Mesendoderm (in vitro differentiated cells): ENCODE measurements around the gene FAM118A.
"Not testable (repeated sequence)": the region's sequence is repeated elsewhere in the genome, so short reads cannot be mapped to it uniquely, and the experiment has no call there.

ENCODE experiments used
- DNase-seq: peaks from one replicate; pipeline ENCODE4 v3.0.0; 2013
- H2AK5ac ChIP-seq: 2 replicates; pipeline ENCODE4 v1.6.1; 2013; ENCODE audit warnings: low read length, inconsistent platforms
- H2BK120ac ChIP-seq: 2 replicates; pipeline ENCODE4 v1.6.1; 2013; ENCODE audit warnings: low read depth, mild to moderate bottlenecking, low read length, moderate library complexity, mixed read lengths
- H2BK15ac ChIP-seq: replicated peaks from 2 replicates; pipeline ENCODE4 v1.6.1; 2013; ENCODE audit warnings: low read depth, mild to moderate bottlenecking, moderate library complexity
- H2BK5ac ChIP-seq: 2 replicates; pipeline ENCODE4 v1.6.1; 2013; ENCODE audit warnings: low read length, inconsistent platforms
- H3K18ac ChIP-seq: 2 replicates; pipeline ENCODE4 v1.6.1; 2013; ENCODE audit warnings: mild to moderate bottlenecking, low read length, mixed read lengths
- H3K23ac ChIP-seq: one replicate; pipeline ENCODE4 v1.6.1; 2013; ENCODE audit warnings: low read length
- H3K27ac ChIP-seq: 2 replicates; pipeline ENCODE4 v1.5.1; 2013; ENCODE audit warnings: low read depth, mild to moderate bottlenecking, inconsistent platforms, low read length, moderate library complexity
- H3K27me3 ChIP-seq: 2 replicates; pipeline ENCODE4 v1.6.1; 2013; ENCODE audit warnings: low read length, control low read depth, mild to moderate bottlenecking, inconsistent platforms; ENCODE audit not compliant: insufficient read depth, poor library complexity
- H3K36me3 ChIP-seq: 2 replicates; pipeline ENCODE4 v1.6.1; 2013; ENCODE audit warnings: low read length, inconsistent platforms; ENCODE audit not compliant: control insufficient read depth, insufficient read depth
- H3K4ac ChIP-seq: one replicate; pipeline ENCODE4 v1.6.1; 2013; ENCODE audit warnings: low read depth, mild to moderate bottlenecking, low read length, moderate library complexity
- H3K4me1 ChIP-seq: 2 replicates; pipeline ENCODE4 v1.6.1; 2013; ENCODE audit warnings: low read depth, low read length, inconsistent platforms; ENCODE audit not compliant: control insufficient read depth
- H3K4me2 ChIP-seq: 2 replicates; pipeline ENCODE4 v1.6.1; 2013; ENCODE audit warnings: low read length
- H3K4me3 ChIP-seq: 2 replicates; pipeline ENCODE4 v1.5.1; 2013; ENCODE audit warnings: mild to moderate bottlenecking, low read length
- H3K56ac ChIP-seq: one replicate; pipeline ENCODE4 v1.6.1; 2013; ENCODE audit warnings: low read length
- H3K79me1 ChIP-seq: 2 replicates; pipeline ENCODE4 v1.6.1; 2013; ENCODE audit warnings: low read length, inconsistent platforms
- H3K79me2 ChIP-seq: 2 replicates; pipeline ENCODE4 v1.6.1; 2013; ENCODE audit warnings: mild to moderate bottlenecking, low read length; ENCODE audit not compliant: control insufficient read depth, insufficient read depth
- H3K9ac ChIP-seq: 2 replicates; pipeline ENCODE4 v1.6.1; 2013; ENCODE audit warnings: low read length, inconsistent platforms
- H4K5ac ChIP-seq: one replicate; pipeline ENCODE4 v1.6.1; 2013; ENCODE audit warnings: low read length
- H4K8ac ChIP-seq: one replicate; pipeline ENCODE4 v1.6.1; 2013; ENCODE audit warnings: low read depth, mild to moderate bottlenecking, control low read depth, low read length, moderate library complexity
- WGBS: extraction: QIAGEN DNeasy Blood & Tissue Kit; methylation state at CpG from one replicate; pipeline ENCODE4 v1.1.7; 2013; ENCODE audit warnings: low lambda C conversion rate, missing lambda C conversion rate; ENCODE audit not compliant: insufficient coverage; ENCODE audit errors: extremely low coverage; 5-methylcytosine and 5-hydroxymethylcytosine counted together

The FAM118A gene

DNA sequence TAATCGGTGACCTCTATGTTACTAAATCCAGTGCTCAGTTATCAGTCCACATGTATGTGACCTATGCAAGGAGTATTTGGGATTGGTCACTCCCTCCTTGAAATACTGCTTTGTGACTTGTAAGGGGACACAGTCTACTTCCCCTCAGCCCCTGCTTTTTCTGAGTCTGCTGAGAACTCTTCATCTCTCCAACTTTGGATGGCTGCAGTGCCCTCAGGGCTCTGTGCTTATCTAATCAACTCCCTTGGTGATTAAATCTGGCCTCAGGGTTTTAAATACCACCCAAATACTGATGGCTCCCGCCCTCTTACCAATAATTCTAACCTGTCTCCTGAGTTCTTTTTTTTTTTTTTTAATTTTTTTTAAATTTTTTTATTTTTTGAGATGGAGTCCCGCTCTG is 40.2 kb downstream of the FAM118A start:
- Histone ChIP-seq H4K5ac (no peak overlapping the region), H3K4me1 (no peaks in the 10 kb centered on the region), H2BK5ac (no peak overlapping the region), H3K9ac (no peak overlapping the region), H2BK120ac (no peak overlapping the region), H4K8ac (no peak overlapping the region), H3K4me2 (no peak overlapping the region), H3K4ac (no peak overlapping the region), H3K27ac (no peak overlapping the region), H2BK15ac (no peak overlapping the region), H3K79me2 (no peaks in the 10 kb centered on the region), H3K4me3 (no peak overlapping the region), H3K36me3 (no peaks in the 10 kb centered on the region), H3K56ac (no peak overlapping the region), H3K23ac (no peak overlapping the region), H2AK5ac (no peak overlapping the region), H3K79me1 (no peaks in the 10 kb centered on the region), H3K27me3 (no peaks in the 10 kb centered on the region), H3K18ac (no peak overlapping the region)
- DNase-seq, result peak; percentile 60
- WGBS, result no CpG with 5 or more reads among the region's 3 CpGs

DNA sequence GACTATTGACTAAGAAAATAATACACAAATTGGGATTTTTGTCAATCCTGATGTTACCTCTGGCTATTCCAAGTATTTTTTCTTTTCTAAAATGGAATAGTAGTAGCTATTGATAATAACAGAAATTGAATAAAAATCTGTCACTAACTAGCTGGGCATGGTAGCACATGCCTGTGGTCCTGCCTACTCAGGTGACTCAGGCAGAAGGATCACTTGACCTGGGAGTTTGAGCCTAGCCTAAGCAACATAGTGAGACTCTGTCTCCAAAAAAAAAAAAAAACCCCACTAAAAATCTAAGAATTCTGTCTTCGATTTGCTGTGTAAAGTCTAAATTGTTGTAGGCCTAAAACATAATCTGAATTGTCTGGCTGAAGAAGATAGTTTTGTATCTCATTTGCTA is 42.2 kb downstream of the FAM118A start:
- Histone ChIP-seq H4K8ac (no peak overlapping the region), H3K4me2 (no peak overlapping the region), H4K5ac (no peak overlapping the region), H3K18ac (no peak overlapping the region), H3K23ac (no peak overlapping the region), H2BK5ac (no peak overlapping the region), H3K9ac (no peak overlapping the region), H3K4ac (no peak overlapping the region), H3K56ac (no peak overlapping the region), H3K27me3 (no peaks in the 10 kb centered on the region), H2BK15ac (no peak overlapping the region), H3K4me3 (no peak overlapping the region), H3K27ac (no peak overlapping the region), H3K36me3 (no peaks in the 10 kb centered on the region), H3K79me1 (no peaks in the 10 kb centered on the region), H2BK120ac (no peak overlapping the region), H3K79me2 (no peaks in the 10 kb centered on the region), H3K4me1 (no peaks in the 10 kb centered on the region), H2AK5ac (no peak overlapping the region)
- WGBS, result no CpG with 5 or more reads among the region's 1 CpG
- no peak for DNase-seq

DNA sequence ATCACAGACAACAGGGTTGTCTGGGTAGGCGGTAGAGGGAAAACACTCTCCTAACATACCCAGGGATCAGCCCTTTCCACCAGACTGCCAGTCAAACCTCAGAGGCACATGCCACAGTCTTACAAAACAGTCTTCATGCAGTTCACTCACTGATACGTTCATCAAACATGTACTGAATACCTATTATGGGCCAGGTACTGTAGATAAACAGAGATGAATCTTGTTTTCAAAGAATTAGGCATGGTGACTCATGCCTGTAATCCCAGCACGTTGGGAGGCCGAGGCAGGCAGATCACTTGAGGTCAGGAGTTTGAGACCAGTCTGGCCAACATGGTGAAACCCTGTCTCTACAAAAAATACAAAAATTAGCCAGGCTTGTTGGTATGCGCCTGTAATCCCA is 43.0 kb downstream of the FAM118A start:
- H2AK5ac ChIP-seq, H3K4me3 ChIP-seq, H4K5ac ChIP-seq, H3K27me3 ChIP-seq, H4K8ac ChIP-seq, H3K4me1 ChIP-seq, H3K79me1 ChIP-seq, H3K56ac ChIP-seq, H3K9ac ChIP-seq, DNase-seq, H2BK5ac ChIP-seq, H3K23ac ChIP-seq, H2BK120ac ChIP-seq, H3K4ac ChIP-seq, H3K4me2 ChIP-seq, H3K36me3 ChIP-seq, H2BK15ac ChIP-seq, H3K27ac ChIP-seq, H3K18ac ChIP-seq, H3K79me2 ChIP-seq: not testable (repeated sequence)
- no CpG with 5 or more reads among the region's 5 CpGs for WGBS

DNA sequence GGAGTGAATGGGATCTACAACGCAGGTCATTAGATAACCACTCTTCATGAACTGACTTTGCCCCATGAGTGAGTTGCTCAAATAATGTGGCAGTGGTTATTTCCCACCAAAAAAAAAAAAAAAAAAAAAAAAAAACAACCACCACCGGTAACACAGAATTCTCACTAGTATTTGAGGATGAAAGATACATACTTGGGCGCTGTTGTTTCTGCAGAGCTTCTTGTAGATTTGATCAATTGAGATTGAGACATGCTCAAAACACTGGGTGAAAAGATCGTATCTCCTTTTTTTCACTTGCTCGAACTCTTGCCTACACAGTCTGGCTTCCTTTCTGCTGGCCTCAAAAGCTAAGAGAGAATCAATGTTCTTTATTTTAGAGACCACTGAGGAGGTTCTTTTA is 44.1 kb downstream of the FAM118A start:
- no CpG with 5 or more reads among the region's 5 CpGs for WGBS
- Histone ChIP-seq H3K4me3 (no peak overlapping the region), H4K8ac (no peak overlapping the region), H3K9ac (no peak overlapping the region), H3K4ac (no peak overlapping the region), H3K79me2 (no peaks in the 10 kb centered on the region), H3K36me3 (no peaks in the 10 kb centered on the region), H3K79me1 (no peaks in the 10 kb centered on the region), H3K23ac (no peak overlapping the region), H3K56ac (no peak overlapping the region), H3K27ac (no peak overlapping the region), H2BK120ac (no peak overlapping the region), H3K27me3 (no peaks in the 10 kb centered on the region), H2AK5ac (no peak overlapping the region), H3K4me2 (no peak overlapping the region), H3K18ac (no peak overlapping the region), H4K5ac (no peak overlapping the region), H3K4me1 (no peaks in the 10 kb centered on the region), H2BK5ac (no peak overlapping the region), H2BK15ac (no peak overlapping the region)
- no peak for DNase-seq

DNA sequence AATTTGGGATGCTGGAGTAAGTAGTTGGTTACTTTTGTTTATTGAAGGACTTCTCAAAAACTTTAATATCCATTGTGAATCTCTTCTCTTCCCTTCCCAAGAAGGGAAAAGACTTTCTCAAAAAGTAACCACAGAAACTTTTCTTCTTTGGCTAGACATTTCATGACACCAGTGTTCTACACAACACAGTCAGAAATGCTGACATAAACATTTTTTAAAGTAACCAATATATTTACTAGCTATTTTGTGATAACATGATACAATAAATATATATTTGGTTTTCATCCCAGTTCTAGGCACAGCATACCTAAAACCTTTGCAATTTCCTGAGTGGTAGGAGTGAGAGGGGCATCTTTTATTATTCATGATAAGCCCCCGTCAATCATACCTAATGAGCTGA is 47.8 kb downstream of the FAM118A start:
- Histone ChIP-seq H3K36me3 (no peaks in the 10 kb centered on the region), H3K4ac (no peak overlapping the region), H3K4me1 (no peaks in the 10 kb centered on the region), H2BK120ac (no peak overlapping the region), H3K4me2 (no peak overlapping the region), H4K8ac (no peak overlapping the region), H2BK15ac (no peak overlapping the region), H2BK5ac (no peak overlapping the region), H3K79me2 (no peaks in the 10 kb centered on the region), H2AK5ac (no peak overlapping the region), H3K27ac (no peak overlapping the region), H3K23ac (no peak overlapping the region), H4K5ac (no peak overlapping the region), H3K56ac (no peak overlapping the region), H3K4me3 (no peak overlapping the region), H3K9ac (no peak overlapping the region), H3K27me3 (no peaks in the 10 kb centered on the region), H3K79me1 (no peaks in the 10 kb centered on the region), H3K18ac (no peak overlapping the region)
- no CpG with 5 or more reads among the region's 1 CpG for WGBS
- no peak for DNase-seq

DNA sequence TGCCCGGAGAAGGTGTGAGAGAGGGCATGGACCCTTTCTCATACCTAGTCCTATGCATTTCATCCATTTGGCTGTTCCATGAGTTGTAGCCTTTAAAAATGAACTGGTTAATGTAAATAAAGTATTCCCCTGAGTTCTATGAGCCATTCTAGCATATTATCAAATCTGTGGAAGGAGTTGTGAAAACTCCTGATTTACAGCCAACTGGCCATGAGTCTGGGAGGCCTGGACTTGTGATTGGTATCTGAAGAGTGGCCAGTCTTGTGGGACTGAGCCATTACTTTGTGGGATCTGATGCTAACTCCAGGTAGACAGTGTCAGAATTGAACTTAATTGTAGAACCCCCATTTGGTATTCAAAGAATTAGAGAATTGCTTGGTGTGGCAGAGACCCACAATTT is 48.4 kb downstream of the FAM118A start:
- Histone ChIP-seq H3K36me3 (no peaks in the 10 kb centered on the region), H2BK5ac (no peak overlapping the region), H3K4me2 (no peak overlapping the region), H3K4ac (no peak overlapping the region), H4K5ac (no peak overlapping the region), H3K56ac (no peak overlapping the region), H3K9ac (no peak overlapping the region), H2BK120ac (no peak overlapping the region), H3K79me1 (no peaks in the 10 kb centered on the region), H3K4me3 (no peak overlapping the region), H3K23ac (no peak overlapping the region), H3K18ac (no peak overlapping the region), H3K4me1 (no peaks in the 10 kb centered on the region), H2BK15ac (no peak overlapping the region), H3K27ac (no peak overlapping the region), H4K8ac (no peak overlapping the region), H2AK5ac (no peak overlapping the region), H3K79me2 (no peaks in the 10 kb centered on the region), H3K27me3 (no peaks in the 10 kb centered on the region)
- DNase-seq, result no peak
- no CpG with 5 or more reads among the region's 1 CpG for WGBS
